H1 (cell line): ENCODE data around the gene NKAIN4. TPM values are rescaled to one million over a fixed set of nuclear protein-coding genes. Genes with fewer than 3 reads are reported as not detected.

Experiments used
- CHD7 ChIP-seq: fragments of 300-600 bp; sonication (generic); IDR thresholded peaks from 2 replicates; pipeline ENCODE4 v1.7.1; 2012; ENCODE audit warnings: low read length, moderate library complexity, mild to moderate bottlenecking, inconsistent platforms; ENCODE audit not compliant: insufficient replicate concordance
- JUN ChIP-seq: IDR thresholded peaks from 2 replicates; pipeline ENCODE4 v1.6.1; 2011; ENCODE audit warnings: low read depth, mild to moderate bottlenecking, improper control_type of control experiment, low read length
- NRF1 ChIP-seq: IDR thresholded peaks from 2 replicates; pipeline ENCODE4 v1.6.1; 2011; ENCODE audit warnings: mild to moderate bottlenecking, low read depth, low read length, improper control_type of control experiment
- polyA plus RNA-seq, 7 experiments: library from polyadenylated mRNA; depleted of rRNA in 3 of 7; stranded (reverse) in 5 of 7; unstranded in 2 of 7; fragments of >200 nt in 5 of 7; fragments of 200-250 nt in 2 of 7; gene quantifications; 1 replicate in 5 of 7; 2 replicates in 1 of 7; 4 replicates in 1 of 7; pipeline versions ENCODE4 v1.2.1 to v1.2.3, GENCODE V29; 2011 to 2013; ENCODE audit warnings: missing spikeins in 2 of 7, mixed read lengths in 2 of 7
- total RNA-seq: library from RNA; stranded (reverse); fragmentation: NEBNext Ultra II Directional; extraction: Animal tissue kit (Norgen Biotek cat#: 25700); gene quantifications from 2 replicates; pipeline ENCODE4 v1.2.1, GENCODE V29; 2021

Gene NKAIN4
- total and polyA plus RNA-seq, 2 of the 8 experiments (the other 6 are each of a cell fraction or from before 2014, with no cell fraction given): 6.9 to 17.0 TPM

GRCh38 chr20:63288581-63289251, 34.5 kb upstream of the NKAIN4 start (continued):
- no peak for TF ChIP-seq CHD7
- no peak for TF ChIP-seq JUN
- no peak for TF ChIP-seq NRF1
